Parathyroid adenoma (tissue), 2 donors: ENCODE data around the gene SDC4.

Source experiments
- H2AFZ ChIP-seq: fragments of 300-600 bp; sonication (generic); one replicate; pipeline ENCODE4 v1.7.0; 2017; ENCODE audit warnings: antibody characterized with exemption, mild to moderate bottlenecking
- H3K27ac ChIP-seq: fragments of 300-600 bp; sonication (generic); one replicate; pipeline ENCODE4 v1.7.0; 2017
- H3K27me3 ChIP-seq: fragments of 300-600 bp; sonication (generic); one replicate; pipeline ENCODE4 v1.7.0; 2017; ENCODE audit warnings: low read length; ENCODE audit not compliant: control insufficient read depth, insufficient read depth
- H3K36me3 ChIP-seq: fragments of 300-600 bp; sonication (generic); one replicate; pipeline ENCODE4 v1.7.0; 2017; ENCODE audit warnings: low read length; ENCODE audit not compliant: control insufficient read depth, insufficient read depth
- H3K4me1 ChIP-seq: fragments of 300-600 bp; sonication (generic); one replicate; pipeline ENCODE4 v1.7.0; 2017; ENCODE audit warnings: control low read depth
- H3K4me2 ChIP-seq: fragments of 300-600 bp; sonication (generic); one replicate; pipeline ENCODE4 v1.7.0; 2017; ENCODE audit warnings: low read length
- H3K4me3 ChIP-seq: fragments of 300-600 bp; sonication (generic); one replicate; pipeline ENCODE4 v1.7.0; 2017; ENCODE audit warnings: low read depth, low read length
- H3K79me2 ChIP-seq: fragments of 300-600 bp; sonication (generic); one replicate; pipeline ENCODE4 v1.7.0; 2017; ENCODE audit warnings: control low read depth
- H3K9ac ChIP-seq: fragments of 300-600 bp; sonication (generic); one replicate; pipeline ENCODE4 v1.7.0; 2017; ENCODE audit warnings: mild to moderate bottlenecking
- H3K9me3 ChIP-seq: fragments of 300-600 bp; sonication (generic); one replicate; pipeline ENCODE4 v1.7.0; 2017; ENCODE audit warnings: low read length; ENCODE audit not compliant: control insufficient read depth
- TF ChIP-seq, protein P1 (sequence below): fragments of 300-600 bp; sonication (generic); IDR thresholded peaks from one replicate; pipeline ENCODE4 v1.7.0; 2017; ENCODE audit warnings: antibody characterized with exemption, mild to moderate bottlenecking
- donor health status: primary hyperparathyroidism.

The SDC4 gene

DNA sequence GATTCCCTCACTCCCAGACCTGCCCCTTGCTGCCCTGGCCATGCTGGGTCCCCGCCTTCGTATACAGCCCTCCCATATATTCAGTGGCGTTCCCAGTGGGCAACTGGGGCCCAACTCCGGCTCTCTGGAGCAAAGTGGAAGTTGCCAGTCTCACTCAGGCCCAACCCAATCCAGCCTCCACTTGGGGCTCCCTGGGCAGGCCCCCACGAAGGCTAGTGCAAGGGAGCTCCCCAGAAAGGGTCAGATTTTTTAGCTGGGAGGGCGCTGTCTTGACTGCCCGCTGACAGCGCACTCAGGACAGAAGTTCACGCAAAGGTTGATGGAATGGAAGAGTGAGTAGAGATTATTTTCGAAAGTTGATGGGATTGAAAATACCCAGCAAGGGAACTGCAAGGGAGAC lies 24.0 kb upstream of the SDC4 start:
- no peaks in the 10 kb centered on the region for H3K36me3 ChIP-seq
- H3K4me3 ChIP-seq: no peak overlapping the region
- H3K9ac ChIP-seq: no peak overlapping the region
- no peak overlapping the region for H3K4me2 ChIP-seq
- no peak overlapping the region for H2AFZ ChIP-seq
- TF ChIP-seq, protein P1, sequence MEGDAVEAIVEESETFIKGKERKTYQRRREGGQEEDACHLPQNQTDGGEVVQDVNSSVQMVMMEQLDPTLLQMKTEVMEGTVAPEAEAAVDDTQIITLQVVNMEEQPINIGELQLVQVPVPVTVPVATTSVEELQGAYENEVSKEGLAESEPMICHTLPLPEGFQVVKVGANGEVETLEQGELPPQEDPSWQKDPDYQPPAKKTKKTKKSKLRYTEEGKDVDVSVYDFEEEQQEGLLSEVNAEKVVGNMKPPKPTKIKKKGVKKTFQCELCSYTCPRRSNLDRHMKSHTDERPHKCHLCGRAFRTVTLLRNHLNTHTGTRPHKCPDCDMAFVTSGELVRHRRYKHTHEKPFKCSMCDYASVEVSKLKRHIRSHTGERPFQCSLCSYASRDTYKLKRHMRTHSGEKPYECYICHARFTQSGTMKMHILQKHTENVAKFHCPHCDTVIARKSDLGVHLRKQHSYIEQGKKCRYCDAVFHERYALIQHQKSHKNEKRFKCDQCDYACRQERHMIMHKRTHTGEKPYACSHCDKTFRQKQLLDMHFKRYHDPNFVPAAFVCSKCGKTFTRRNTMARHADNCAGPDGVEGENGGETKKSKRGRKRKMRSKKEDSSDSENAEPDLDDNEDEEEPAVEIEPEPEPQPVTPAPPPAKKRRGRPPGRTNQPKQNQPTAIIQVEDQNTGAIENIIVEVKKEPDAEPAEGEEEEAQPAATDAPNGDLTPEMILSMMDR: no peak
- peaks cover 10% of the 10 kb centered on the region for H3K79me2 ChIP-seq
- no peak overlapping the region for H3K27ac ChIP-seq
- H3K4me1 ChIP-seq: peaks cover 4% of the 10 kb centered on the region
- H3K9me3 ChIP-seq: no peaks in the 10 kb centered on the region
- no peaks in the 10 kb centered on the region for H3K27me3 ChIP-seq

DNA sequence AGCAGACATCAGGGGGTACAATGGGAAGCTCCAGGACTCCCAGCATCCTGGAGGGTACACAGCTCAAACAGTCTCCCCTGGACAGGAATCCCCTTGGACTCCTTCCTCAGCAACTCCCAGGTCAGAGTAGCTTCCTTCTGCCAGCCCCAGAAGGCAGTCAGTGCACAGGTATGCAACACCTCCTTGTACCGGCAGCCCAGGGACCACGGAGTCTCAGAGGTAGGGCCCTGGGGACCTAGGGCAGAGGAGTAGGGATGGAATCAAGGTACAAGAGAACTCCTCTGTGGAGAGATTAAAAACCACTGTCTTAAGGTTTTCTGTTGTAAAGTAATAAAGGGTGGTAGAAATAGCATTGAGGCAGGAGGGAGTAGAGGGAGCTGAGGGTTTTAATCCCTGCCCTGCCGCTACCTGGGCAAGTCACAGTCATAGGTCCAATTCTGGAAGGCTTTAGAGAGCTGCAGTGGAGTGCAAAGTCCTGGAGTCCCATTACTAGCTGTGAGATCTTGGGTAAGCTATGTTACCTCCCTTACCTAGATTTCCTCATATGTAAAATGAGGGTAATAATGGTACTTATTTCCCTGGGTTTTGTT lies 22.4 kb upstream of the SDC4 start:
- TF ChIP-seq, protein P1: no peak
- H3K4me1 ChIP-seq: no peaks in the 10 kb centered on the region
- H3K27ac ChIP-seq: no peak overlapping the region
- no peak overlapping the region for H3K9ac ChIP-seq
- H3K36me3 ChIP-seq: no peaks in the 10 kb centered on the region
- H3K4me2 ChIP-seq: no peak overlapping the region
- no peaks in the 10 kb centered on the region for H3K27me3 ChIP-seq
- peaks cover 10% of the 10 kb centered on the region for H3K79me2 ChIP-seq
- no peaks in the 10 kb centered on the region for H3K9me3 ChIP-seq
- no peak overlapping the region for H2AFZ ChIP-seq
- no peak overlapping the region for H3K4me3 ChIP-seq

DNA sequence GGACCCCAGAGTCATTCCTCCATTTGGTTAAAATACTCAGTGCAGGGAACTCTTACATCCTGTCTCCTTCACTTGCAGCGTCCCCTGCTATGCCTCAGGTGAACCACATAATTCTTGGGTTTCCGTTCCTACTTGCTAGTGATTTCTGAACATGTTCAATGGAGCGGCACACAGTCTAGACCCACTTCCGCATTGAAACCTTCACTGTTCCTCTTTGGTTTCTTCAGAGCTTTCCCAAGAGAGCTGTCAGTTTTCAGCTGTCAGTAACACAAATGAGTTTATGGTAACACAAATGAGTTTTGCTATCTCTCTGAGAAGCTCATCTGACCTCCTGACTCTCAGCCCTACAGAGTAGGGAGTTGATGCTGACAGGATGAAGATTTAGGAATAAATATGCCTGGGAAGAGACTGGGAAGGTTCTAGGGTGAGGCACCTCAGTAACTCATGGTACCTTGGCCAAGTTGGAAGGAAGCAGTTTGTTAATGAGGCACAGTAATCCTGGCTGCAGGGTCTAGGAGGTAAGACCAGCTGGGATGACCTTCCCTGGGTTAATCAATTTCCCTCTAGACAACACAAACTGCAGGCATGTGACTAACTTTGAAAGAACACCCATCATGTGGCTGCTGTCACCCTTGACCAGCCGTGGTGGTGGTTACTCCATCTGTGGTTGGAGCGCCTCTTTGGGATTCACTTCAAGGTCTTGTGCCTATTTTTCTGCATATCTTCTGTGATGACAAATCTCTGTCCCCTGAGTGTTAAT lies 20.2 kb upstream of the SDC4 start:
- Histone ChIP-seq H3K4me2 (no peak overlapping the region), H3K4me3 (no peak overlapping the region), H2AFZ (no peak overlapping the region), H3K79me2 (peaks cover 11% of the 10 kb centered on the region), H3K27me3 (no peaks in the 10 kb centered on the region), H3K9ac (no peak overlapping the region), H3K36me3 (no peaks in the 10 kb centered on the region), H3K4me1 (peaks cover 4% of the 10 kb centered on the region), H3K27ac (no peak overlapping the region), H3K9me3 (no peaks in the 10 kb centered on the region)
- TF ChIP-seq, protein P1: no peak

DNA sequence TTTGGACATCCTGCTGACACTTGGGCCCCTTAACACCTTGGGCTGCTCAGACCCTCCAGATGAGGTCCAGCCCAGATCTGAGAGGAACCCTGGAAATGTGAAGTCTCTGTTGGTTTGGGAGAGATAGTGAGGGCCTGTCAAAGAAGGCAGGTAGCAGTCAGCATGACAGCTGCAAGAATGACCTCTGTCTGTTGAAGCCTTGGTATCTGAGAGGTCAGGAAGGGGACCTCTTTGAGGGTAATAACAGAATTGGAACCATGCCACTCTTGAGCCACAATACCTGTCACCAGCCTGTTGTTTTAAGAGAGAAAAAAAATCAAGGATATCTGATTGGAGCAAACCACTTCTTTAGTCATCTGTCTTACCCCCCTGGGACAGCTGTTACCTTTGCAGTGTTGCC lies 18.9 kb upstream of the SDC4 start:
- no peak overlapping the region for H3K4me2 ChIP-seq
- no peaks in the 10 kb centered on the region for H3K36me3 ChIP-seq
- no peaks in the 10 kb centered on the region for H3K9me3 ChIP-seq
- H3K79me2 ChIP-seq: peaks cover 7% of the 10 kb centered on the region
- no peak overlapping the region for H3K27ac ChIP-seq
- H3K27me3 ChIP-seq: no peaks in the 10 kb centered on the region
- peaks cover 4% of the 10 kb centered on the region for H3K4me1 ChIP-seq
- TF ChIP-seq, protein P1: no peak
- no peak overlapping the region for H2AFZ ChIP-seq
- H3K4me3 ChIP-seq: no peak overlapping the region
- no peak overlapping the region for H3K9ac ChIP-seq

DNA sequence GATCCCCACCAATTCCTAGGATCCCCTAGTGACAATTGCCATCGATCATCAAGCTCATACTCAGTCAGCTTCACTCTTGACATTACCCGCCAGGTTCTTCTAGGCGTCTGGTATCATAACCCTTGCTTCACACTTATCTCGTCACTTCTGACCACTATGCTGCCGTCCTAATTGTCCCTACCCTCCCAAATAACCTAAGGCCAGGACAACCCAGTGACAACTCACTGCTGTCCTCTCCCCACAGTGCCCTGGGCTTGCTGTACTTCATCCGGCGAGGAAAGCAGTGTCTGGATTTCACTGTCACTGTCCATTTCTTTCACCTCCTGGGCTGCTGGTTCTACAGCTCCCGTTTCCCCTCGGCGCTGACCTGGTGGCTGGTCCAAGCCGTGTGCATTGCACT lies 18.4 kb upstream of the SDC4 start:
- Histone ChIP-seq H3K27ac (no peak overlapping the region), H3K79me2 (peaks cover 7% of the 10 kb centered on the region)
- TF ChIP-seq, protein P1: no peak

More for the DNA sequence above, 18.4 kb upstream of the SDC4 start:
- Histone ChIP-seq H3K36me3 (no peaks in the 10 kb centered on the region), H3K4me2 (no peak overlapping the region), H3K9ac (no peak overlapping the region), H3K27me3 (no peaks in the 10 kb centered on the region), H3K9me3 (no peaks in the 10 kb centered on the region), H3K4me1 (peaks cover 4% of the 10 kb centered on the region), H2AFZ (no peak overlapping the region), H3K4me3 (no peak overlapping the region)
